Psoas muscle (tissue), 8 donors: ENCODE results near the gene PAM. TPM values are rescaled to one million over a fixed set of nuclear protein-coding genes. Genes with fewer than 3 reads are reported as not detected.

Experiments
- ATAC-seq, 4 donors: fragments of 200-7000 bp; cut with Tn5 transposase; one replicate each; pipeline ENCODE4 v1.9.1; 2020; ENCODE audit warnings: moderate library complexity in 3 of 4, mild to moderate bottlenecking in 2 of 4
- DNase-seq, 2 donors: peaks; one replicate each; pipeline ENCODE4 v3.0.0-alpha.2; 2020
- H3K27ac ChIP-seq: fragments of 200-600 bp; one replicate; pipeline ENCODE4 v1.8.0; 2022
- H3K27me3 ChIP-seq, 3 donors: fragments of 200-600 bp in 1 of 3; one replicate each; pipeline versions ENCODE4 v1.6.1 to v1.8.0; 2013 to 2022; ENCODE audit warnings: low read length in 2 of 3, mild to moderate bottlenecking in 2 of 3, moderate library complexity in 1 of 3; ENCODE audit not compliant: insufficient read depth in 3 of 3
- H3K36me3 ChIP-seq, 2 donors: fragments of 200-600 bp in 1 of 2; one replicate each; pipeline versions ENCODE4 v1.6.1 to v1.8.0; 2013 to 2022; ENCODE audit warnings: low read depth in 1 of 2, mild to moderate bottlenecking in 1 of 2, moderate library complexity in 1 of 2; ENCODE audit not compliant: insufficient read depth in 1 of 2
- H3K4me1 ChIP-seq: fragments of 200-600 bp; one replicate; pipeline ENCODE4 v1.8.0; 2022
- H3K4me3 ChIP-seq: fragments of 200-600 bp; one replicate; pipeline ENCODE4 v1.8.0; 2022; ENCODE audit warnings: mild to moderate bottlenecking
- H3K9me3 ChIP-seq: fragments of 200-600 bp; one replicate; pipeline ENCODE4 v1.8.0; 2022
- CTCF ChIP-seq: fragments of 200-600 bp; IDR thresholded peaks from one replicate; pipeline ENCODE4 v1.8.0; 2022; ENCODE audit warnings: antibody characterized with exemption
- WGBS, 3 donors: extraction: QIAGEN DNeasy Blood & Tissue Kit; methylation state at CpG; one replicate each; pipeline versions ENCODE4 v1.1.6 to v1.1.7; 2013; 5-methylcytosine and 5-hydroxymethylcytosine counted together
- intact Hi-C, 2 donors: fragments of 100-400 bp; cut with DNase I; formaldehyde crosslinking; loops; one replicate each; pipeline versions ENCODE4 v1.11.0 to v1.14.2; 2022
- polyA plus RNA-seq, 3 donors: library from polyadenylated mRNA; stranded (reverse); fragments of 200-250 nt; gene quantifications; one replicate each; pipeline ENCODE4 v1.2.3, GENCODE V29; 2013
- total RNA-seq, 4 donors: library from RNA; stranded (reverse); fragmentation: NEBNext Ultra II Directional in 2 of 4; extraction: Animal tissue kit (Norgen Biotek cat#: 25700) in 2 of 4; gene quantifications; one replicate each; pipeline versions ENCODE4 v1.2.1 to v1.2.4, GENCODE V29; 2021 to 2023
- donor health status: healthy with polysubstance abuse.
- donor health status: DM: no; HTN: no; CAD: no; lungs with moderate emphysema.
- donor health status: Bipolar disorder and iron deficiency.
- donor health status: healthy.
- donor health status: DM: yes; HTN: yes; CAD: no.
- donor health status: DM: no; HTN: no; CAD: no.
- donor health status: DM: no; HTN: no; CAD: no.
- donor health status: DM: yes; HTN: yes; CAD: no.

Gene PAM
- total and polyA plus RNA-seq, 7 donors, result 29.5 to 279 (median 191) TPM

- H3K9me3 ChIP-seq, result no peaks in the 10 kb centered on the region
- no peak overlapping the region for H3K27ac ChIP-seq
- ATAC-seq, result no peak
- WGBS, 3 donors, result 94 to 95% (median 95%) methylated on average over 7 of the region's 7 CpGs
- intact Hi-C loops, result no loop called here
- TF ChIP-seq CTCF, result no peak
- DNase-seq, result no peak
- H3K4me1 ChIP-seq, result no peaks in the 10 kb centered on the region
- no peaks in the 10 kb centered on the region for H3K27me3 ChIP-seq
- H3K36me3 ChIP-seq, result peaks cover 0 to 7% of the 10 kb centered on the region in 2 donors
- H3K4me3 ChIP-seq, result no peak overlapping the region
Measured at GRCh38 chr5:102850503-102850902, 95.4 kb downstream of the PAM start.

GRCh38 chr5:102853680-102854079 is 98.6 kb downstream of the PAM start:
- H3K36me3 ChIP-seq, result no peaks in the 10 kb centered on the region
- H3K27ac ChIP-seq, result no peak overlapping the region
- H3K27me3 ChIP-seq, result no peaks in the 10 kb centered on the region
- no peak overlapping the region for H3K4me3 ChIP-seq
- no peaks in the 10 kb centered on the region for H3K4me1 ChIP-seq
- DNase-seq (no peak), ATAC-seq (no peak)
- 86 to 92% (median 92%) methylated on average over 4 of the region's 4 CpGs for WGBS, 3 donors
- H3K9me3 ChIP-seq, result no peaks in the 10 kb centered on the region
- TF ChIP-seq CTCF, result no peak
- intact Hi-C loops, result no loop called here

- ATAC-seq (no peak), DNase-seq (no peak)
- H3K27ac ChIP-seq, result no peak overlapping the region
- intact Hi-C loops, result loop anchor here in 1 of 2 donors (5.0 kb wide), 1 partner anchor 44 kb away; no protein-coding TSS in a partner anchor
- no peaks in the 10 kb centered on the region for H3K9me3 ChIP-seq
- TF ChIP-seq CTCF, result no peak
- WGBS, 3 donors, result 87 to 95% (median 87%) methylated on average over 4 of the region's 4 CpGs
- H3K4me3 ChIP-seq, result no peak overlapping the region
- no peaks in the 10 kb centered on the region for H3K4me1 ChIP-seq
- H3K27me3 ChIP-seq, result no peaks in the 10 kb centered on the region
- H3K36me3 ChIP-seq, result no peaks in the 10 kb centered on the region
Measured at GRCh38 chr5:102855681-102856388, 100.7 kb downstream of the PAM start.

GRCh38 chr5:102856389-102856777 is 101.3 kb downstream of the PAM start:
- no peak overlapping the region for H3K27ac ChIP-seq
- 63 to 80% (median 69%) methylated on average over 4 of the region's 4 CpGs for WGBS, 3 donors
- intact Hi-C loops, result loop anchor here in 1 of 2 donors (5.0 kb wide), 1 partner anchor 44 kb away; no protein-coding TSS in a partner anchor

More at GRCh38 chr5:102856389-102856777, 101.3 kb downstream of the PAM start:
- H3K4me3 ChIP-seq, result no peak overlapping the region
- ATAC-seq (no peak), DNase-seq (no peak)
- no peak for TF ChIP-seq CTCF
- H3K36me3 ChIP-seq, result no peaks in the 10 kb centered on the region
- no peaks in the 10 kb centered on the region for H3K9me3 ChIP-seq
- no peaks in the 10 kb centered on the region for H3K4me1 ChIP-seq
- H3K27me3 ChIP-seq, result no peaks in the 10 kb centered on the region
